T-helper 9 cell (primary cell): Measurements from ENCODE around the gene VOPP1.
"Not testable (repeated sequence)": the region's sequence is repeated elsewhere in the genome, so short reads cannot be mapped to it uniquely, and the experiment has no call there.

Experiments
- DNase-seq: peaks from one replicate; pipeline ENCODE4 v3.0.0-alpha.2; 2020
- total RNA-seq, 2 donors: gene quantifications; one replicate each; lab custom pipeline; 2026; lab: John Stamatoyannopoulos, UW

The VOPP1 gene, protein sequence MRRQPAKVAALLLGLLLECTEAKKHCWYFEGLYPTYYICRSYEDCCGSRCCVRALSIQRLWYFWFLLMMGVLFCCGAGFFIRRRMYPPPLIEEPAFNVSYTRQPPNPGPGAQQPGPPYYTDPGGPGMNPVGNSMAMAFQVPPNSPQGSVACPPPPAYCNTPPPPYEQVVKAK
- 54.1 to 100.0 reads per million in 2 donors for total RNA-seq

DNA sequence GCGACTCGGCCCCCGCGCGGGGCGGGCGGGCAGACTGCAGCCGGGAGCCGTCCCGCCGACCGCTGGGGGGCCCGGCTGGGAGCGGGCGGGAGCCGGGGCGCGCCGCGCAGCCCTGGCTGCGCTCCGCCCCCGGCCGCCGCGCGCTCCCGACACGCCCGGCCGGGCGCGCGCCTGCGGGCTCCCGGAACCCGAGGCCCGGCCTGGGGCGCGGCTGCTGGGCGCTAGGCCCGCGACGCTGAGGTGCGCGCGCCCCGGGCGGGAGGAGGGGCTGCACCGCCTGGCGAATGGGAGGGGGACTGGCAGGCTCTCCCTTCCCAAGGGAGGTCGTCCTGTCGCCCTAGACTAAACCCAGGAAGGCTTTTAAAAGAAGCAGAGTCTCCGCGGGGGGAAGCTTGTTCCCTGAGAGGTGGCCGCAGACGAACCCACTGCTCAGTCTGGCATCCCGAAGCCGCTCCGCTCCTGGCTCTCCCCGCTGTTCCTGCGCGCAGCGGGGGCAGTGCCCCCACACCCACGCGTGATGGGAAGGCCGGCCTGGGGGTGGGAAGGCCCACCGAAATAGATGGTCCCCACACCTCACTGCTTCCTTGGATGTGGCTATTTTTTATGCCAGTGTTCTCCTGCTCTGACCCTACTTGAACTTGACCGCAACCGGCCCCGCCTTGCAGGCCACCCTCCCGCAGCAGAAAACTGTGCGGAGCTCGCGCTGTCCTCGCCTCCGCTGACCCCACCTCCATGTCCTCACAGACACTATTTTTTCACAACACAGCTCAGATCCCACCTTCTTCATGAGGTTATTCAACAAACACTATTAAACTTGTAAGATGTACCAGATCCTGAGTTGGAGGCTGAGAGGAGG is at the start of gene VOPP1:
Gene VOPP1, minus strand, starts transcription at position 125 of the 856 bp plus-strand sequence. CDS start 178 bp downstream, outside the sequence.
- peak; percentile 48 for DNase-seq

DNA sequence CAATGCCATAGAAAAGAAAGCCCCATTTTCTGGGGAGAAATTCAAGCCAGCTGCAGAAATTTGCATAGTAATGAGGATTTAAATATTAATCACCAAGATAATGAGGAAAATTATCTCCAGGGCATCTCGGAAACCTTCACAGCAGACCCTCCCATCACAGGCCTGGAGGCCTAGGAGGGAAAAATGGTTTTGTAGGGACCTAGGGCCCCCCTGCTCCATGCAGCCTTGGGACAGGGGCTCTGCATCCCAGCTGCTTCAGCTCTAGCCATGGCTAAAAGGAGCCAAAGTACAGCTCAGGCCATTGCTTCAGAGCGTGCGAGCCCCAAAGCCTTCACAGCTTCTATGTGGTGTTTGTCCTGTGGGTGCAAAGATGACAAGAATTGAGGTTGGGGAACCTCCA is 46.6 kb upstream of the VOPP1 start:
- DNase-seq, result no peak

DNA sequence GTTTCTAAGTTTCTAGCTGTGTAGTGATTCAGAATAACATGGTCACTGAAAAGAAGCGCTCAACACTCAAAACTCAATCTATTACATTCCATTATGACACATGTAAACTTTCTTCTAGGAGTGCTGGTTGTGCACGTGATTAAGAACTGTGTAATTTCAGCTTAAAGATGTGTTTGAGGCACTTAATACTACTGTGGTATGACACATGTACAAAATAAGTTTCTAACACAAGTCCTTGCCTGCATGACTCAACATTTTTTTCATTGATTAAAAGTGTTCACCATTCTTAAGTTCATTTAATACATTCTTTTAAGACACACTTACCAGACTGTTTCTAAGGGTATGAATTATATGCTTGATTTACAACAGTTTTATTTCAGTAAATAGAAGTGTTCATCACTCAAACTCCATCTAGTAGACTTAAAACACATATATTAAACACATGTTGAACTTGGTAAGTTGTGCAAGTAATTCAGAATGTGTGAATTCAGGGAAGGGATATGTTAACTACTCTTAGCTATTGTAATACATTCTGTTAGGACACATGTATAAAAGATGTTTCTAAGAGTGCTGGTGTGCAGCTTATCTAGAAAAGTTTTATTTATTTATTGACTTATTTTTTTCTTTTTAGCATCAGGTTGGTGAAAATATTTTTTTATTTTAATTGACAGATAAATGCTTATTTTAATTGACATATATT is 42.2 kb upstream of the VOPP1 start:
- DNase-seq, result not testable (repeated sequence)

DNA sequence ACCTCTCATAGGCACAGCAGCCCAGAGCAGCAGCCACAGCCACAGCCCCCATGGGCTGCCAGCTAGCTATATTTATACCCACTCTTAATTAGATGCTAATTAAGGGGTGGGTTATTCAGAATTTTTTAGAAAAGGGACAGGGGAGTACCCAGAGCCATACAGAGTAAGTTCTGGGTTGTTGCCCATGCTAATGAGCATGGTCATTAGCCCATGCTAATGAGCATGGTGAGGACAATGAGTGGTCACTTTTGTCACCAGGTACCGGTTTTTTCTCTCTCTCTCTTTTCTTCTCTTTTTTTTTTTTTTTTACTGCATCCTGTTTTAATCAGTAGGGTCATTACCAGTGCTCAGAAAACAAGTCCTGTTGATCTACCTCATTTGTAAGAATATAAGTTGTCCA is 37.4 kb upstream of the VOPP1 start:
- not testable (repeated sequence) for DNase-seq

DNA sequence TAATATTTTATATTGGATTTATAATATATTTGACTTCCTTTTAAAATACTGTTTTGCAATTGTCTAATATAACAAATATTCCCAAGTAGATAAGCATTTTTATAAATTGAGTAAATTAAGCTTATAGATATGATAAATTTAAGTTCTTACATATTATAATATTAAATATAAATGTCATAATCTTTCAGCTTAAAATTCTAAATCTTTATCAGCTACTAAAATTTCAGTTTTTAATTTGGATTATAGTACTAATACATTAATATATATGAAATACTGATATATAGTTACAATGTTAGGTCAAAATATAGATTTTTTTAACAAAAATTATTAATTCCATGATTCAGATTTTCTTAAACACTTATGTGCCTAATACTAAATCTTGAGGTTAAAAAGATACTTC is 33.4 kb upstream of the VOPP1 start:
- not testable (repeated sequence) for DNase-seq

DNA sequence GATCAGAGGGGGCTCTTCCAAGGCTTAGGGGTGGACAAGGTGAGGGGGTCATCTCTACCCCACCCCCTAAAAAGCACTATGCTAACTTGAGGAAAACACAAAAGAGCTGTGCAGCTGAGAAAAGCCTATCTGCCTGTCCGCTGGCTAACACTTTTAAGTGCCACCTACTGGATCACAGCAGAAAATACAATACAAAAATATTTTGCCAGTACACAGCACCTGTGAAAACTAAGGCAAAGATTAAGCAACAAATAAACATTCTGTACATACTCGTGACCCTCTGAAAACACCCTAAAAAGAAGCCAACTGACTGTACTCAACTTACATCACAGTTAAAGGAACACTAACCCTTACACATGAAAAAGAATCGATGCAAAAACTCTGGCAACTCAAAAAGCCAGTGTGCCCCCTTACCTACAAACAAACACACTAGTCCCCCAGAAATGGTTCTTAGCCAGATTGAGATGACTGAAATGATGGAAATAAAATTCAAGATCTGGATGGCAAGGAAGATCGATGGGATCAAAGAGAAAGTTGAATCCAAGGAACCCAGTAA is 25.7 kb upstream of the VOPP1 start:
- not testable (repeated sequence) for DNase-seq

DNA sequence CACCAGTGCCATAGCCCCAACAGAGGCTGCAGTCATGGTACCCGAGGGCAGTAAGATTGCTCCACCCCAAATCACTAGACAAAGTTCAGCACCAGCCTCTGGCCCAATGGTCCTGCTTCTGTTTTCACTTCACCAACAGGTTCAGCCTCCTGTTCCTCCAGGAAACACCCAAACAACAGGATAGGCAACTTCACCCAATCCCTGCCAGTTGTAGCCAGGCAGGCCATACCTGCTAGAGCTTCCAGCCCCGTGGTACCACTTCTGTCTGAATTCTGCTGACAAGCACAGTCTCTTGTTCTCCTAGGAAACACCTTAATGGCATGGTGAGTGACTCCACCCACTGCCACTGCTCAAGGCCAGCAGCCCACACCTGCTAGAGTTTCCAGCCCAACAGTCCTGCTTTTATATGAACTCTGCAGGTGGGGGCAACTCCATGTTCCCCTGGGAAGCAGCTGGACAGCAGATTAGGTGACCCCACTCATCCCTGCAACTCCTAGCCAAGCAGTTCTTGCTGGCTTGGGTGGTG is 25.0 kb upstream of the VOPP1 start:
- DNase-seq, result not testable (repeated sequence)

DNA sequence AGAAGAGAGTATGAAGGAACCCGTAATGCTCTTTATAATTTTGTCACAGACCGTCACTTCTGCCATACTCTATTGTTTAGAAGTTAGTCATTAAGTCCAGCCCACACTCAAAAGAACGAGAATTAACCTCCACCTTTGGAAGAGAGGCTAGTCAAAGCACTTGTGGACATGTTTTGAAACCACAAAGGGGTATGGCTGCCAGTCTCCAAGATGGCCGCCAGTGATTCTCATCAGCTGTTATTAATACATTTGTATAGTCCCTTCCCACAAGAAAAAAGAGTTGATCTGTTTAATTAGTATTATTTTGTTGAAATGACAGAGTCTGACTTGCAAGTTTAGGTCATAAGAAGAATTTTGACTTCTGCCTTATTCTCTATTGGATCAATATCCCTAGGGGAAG is 23.2 kb upstream of the VOPP1 start:
- no peak for DNase-seq

DNA sequence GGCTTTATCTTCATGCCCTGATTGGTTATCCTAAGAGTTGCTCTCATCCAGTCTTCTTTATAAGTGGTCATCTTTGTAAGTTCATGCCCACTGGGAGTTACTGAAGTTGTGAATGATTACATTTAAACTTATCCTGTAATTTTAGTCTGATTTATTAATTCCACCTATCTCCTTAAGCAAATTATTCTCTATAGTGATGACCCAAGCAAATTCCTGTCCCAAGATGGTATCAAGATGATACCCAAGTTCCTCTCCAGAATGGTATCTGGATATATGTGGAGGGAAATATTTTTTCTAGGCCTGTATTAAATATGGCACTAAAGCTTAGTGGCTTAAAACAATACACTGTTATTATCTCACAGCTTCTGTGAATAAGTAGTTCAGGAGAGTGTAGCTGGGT is 22.6 kb upstream of the VOPP1 start:
- no peak for DNase-seq

DNA sequence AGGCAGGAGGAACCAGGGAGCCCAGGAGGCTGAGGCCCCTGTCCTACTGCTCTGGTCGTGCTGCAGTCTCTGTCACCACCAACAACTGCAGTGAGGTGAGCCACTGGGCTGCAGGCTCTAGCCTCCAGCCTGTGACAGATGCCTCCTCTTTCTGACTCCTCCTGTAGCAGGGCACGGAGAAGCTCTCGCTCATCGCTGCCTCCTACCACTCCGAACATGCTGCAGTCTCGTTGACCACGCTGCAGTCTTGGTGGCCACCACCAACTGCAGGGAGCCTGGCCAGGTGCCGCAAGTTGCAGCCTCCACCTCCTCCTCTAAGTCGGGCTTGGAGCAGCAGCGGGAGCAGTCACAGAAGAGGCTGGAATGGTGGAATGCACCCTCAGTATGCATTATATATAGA is 22.1 kb upstream of the VOPP1 start:
- no peak for DNase-seq

DNA sequence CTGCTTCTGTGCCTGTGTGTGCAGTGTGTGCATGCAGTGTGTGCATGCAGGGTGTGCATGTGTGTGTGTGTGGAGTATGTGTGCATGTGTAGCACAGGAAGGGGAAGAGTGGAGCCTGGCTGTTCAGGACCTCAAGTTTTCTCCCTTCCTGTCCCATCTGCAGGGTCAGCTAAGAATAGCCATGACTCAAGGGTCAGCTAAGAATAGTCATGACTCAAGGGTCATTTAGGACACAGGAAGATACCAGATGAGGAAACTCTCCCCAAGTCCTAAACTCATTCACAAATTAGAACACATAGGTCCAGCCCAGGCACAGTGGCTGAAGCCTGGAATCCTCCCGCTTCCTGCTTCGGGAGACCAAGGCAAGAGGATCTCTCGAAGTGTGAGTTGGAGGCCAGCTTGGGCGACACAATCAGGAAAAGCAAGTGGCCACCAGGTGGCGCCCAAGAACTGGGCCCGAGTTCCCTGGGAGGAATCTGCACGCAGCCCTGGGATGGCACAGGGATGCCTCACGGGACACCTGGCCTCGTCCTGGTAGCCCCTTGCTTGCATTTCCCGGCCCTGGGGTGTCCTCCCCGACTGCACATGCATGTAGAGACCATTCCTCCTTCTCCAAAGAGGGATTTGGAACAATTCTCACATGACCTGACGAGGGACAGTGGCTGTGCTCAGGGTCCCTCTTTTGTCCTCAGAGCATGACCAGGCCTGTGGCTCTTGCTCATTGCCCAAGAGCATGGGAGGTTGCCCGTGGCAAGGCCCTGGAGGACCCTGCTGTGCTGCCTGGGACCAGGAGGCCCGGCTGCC is 21.4 kb upstream of the VOPP1 start:
- DNase-seq, result peak; percentile 76

DNA sequence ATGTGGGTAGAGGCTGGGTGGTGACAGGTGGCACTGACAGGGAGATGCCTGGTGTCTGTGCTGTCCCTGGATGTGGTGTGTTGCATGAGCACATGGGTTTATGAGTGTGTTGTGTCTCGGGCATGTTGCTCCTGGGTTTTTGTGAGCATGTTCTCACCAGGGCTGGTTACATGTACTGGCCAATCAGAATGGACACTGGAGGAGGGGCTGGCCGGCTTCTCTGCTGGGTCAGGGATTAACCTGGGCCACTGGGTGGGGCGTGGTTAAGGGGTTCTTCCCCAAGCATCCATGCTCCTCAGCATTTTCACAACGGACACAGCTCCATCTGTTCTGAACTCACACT is 20.8 kb upstream of the VOPP1 start:
- no peak for DNase-seq

DNA sequence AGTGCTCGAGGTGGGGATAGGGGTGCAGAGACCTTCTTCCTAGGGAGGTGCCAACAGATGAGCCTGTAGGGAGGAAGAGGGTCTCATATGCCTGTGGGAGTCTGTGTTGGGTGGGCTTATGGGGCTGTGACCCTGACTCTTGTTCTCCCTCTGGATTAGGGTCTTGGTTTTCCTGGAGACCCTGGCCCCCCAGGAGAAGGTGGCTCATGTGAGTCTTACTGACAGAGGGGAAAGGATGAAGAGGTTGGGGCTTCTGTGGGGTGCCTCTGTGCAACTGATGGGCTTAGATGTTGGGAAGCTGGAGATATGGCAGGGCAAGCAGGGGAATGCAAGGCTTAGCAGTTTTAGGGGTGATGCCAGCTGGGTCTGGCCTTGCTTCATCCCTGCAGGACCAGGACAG is 20.2 kb upstream of the VOPP1 start:
- no peak for DNase-seq

DNA sequence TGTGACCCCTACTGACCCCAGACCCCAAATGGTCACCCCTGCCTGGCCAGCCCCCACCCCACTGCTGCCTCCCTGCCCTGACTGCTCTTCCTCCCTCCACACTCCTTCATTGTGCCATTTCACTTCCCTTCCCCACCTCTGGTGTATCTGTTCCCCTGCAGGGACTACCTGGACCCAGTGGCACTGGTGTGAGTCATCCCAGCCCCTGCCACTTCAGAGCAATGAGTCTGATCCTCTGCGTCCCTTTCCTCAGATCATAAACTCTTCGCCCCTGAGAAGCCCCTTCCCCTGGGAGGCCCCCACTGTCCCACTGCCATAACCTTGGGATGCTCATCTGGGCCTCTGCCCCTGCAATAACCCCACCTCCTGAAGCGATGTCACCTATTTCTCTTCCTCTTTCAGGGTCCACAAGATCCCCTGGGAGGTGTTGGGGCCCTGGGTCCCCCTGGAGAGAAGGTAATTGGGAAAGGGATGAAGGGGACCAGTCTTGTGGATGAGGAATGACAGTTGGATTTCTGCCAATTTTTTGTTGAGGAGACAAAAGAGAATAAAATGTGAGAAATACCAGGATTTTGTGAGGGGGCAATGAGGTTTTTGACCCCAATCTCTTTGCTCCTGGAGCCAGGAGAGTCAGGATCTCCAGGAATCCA is 19.1 kb upstream of the VOPP1 start:
- DNase-seq, result no peak

DNA sequence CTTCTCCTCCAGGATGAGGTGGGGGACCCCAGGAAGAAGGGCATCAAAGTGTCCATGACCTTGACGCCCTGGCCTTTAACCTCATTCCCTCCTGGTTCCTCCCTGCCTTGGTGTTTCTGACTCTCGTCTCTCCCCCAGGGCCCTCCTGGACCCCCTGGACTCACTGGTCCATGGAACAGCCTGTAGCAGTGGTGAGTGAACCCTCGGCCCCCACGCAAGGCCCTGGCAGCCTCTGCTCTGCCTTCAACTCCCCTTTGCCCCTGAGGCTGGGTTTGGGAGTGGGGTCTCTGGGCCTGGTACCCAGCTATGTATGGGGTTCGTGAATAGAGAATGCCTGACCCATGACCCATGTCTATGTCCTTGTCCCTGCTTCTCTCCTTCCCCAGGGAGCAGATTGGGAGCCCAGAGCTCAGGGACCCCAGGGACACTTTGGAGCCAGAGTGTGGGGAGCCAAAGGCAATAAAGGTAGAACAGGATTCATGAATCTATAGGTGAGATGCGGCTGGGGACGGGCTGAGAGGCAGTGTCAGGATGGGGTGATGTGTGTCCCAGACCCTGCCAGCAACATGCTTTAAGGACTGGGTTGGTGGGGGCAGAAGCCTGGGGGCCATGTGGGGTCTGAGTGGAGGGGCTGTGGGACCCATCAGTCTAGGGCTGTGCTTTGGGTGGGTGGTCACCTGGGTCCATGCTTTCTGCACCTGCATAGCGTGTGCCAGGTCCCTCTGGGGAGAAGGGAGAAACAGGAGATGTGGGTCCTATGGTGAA is 18.4 kb upstream of the VOPP1 start:
- DNase-seq, result no peak

DNA sequence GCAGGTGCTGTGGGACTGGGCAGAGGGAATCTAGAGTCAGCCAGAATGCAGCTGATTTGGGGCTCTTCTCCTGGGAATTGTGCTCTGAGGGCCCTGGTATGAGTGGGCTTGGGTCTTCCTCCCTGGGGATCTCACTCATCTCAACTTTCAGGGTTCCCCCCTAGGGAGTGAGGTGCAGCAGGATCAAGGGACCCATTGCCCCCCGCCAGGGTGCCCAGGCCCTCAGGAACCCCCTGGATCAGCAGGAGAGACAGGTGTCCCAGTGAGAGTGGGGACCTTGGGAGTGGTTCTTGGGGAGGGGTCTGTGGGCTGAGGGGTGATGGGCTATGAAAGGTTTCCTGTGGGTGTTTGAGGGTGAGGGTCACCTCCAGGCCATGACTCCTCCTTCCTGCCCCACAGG is 17.6 kb upstream of the VOPP1 start:
- DNase-seq, result no peak

DNA sequence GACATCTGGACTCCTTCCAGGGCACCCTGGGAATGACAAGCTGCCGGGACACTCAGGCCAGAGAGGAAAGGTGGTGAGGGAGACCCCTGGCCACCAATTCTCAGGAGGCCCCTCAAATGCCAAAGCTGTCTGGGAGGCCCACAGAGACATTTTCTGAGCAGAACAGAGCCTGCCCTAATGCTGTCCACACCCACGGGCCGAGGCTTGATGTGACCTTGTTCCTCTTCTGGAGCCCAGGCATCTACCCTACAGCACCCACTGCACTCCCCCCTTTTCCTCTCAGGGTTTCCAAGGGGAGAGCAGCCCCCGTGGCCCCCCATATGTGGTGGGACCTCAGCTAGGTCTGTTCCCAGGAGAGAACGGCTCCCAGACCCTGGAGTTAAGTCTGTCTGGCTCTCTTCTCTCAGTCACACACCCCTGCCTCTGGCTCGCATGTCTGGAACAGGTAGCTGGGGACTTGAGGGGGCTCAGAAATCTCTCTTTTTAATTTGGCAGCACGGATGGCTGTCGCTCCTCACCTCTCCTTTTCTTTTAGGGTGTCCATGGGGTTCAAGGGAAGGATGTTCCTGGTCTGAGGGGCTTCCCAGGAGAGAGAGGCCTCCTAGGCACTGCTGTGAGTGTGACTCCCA is 16.8 kb upstream of the VOPP1 start:
- DNase-seq, result no peak

DNA sequence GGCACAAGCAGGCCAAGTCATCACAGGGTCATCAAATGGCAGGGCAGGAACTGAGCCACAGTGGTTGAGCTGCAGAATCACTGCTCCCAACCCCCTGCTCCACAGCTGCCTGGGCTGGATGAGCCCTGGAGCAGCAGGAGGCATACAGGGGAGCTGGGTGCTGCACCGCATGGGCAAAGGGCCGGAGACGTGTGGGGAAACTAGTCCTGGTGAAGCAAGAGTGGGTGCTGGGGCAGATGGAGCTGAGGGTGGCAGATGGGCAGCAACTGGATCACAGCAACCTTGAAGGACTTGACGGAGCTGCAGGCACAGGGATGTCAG is 16.0 kb upstream of the VOPP1 start:
- DNase-seq, result no peak

DNA sequence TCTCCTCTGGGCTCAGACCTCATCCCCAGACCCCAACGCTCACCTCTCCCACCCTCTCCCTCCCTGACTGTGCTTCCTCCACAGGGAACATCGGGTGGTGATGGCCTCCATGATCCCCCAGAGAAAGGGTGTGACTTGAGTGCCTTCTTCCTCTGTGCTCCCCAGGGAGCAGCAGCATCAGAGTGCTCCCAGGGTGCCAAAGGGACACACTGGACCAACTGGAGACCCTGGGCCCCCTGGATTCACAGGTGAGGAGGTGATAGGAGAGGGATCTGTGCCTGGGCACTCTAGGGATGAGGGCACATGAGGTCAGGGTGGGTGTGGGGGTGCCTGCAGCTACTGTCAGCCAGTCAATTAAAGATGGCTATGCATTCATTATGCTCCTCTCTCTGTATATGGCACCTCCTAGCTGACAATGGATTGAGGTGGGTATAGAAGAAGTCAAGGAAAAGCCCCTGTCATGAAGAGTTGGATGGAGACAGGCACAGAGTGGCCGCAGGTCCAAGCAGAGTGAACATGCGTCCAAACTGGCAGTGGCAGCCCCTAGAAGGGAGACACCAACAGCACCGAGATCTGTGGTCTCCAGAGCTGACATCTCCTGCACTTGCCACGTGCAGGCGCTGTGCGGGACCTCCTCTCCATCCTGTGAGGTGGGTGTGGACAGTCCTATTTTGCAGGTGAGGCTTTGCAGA is 15.5 kb upstream of the VOPP1 start:
- DNase-seq, result no peak

DNA sequence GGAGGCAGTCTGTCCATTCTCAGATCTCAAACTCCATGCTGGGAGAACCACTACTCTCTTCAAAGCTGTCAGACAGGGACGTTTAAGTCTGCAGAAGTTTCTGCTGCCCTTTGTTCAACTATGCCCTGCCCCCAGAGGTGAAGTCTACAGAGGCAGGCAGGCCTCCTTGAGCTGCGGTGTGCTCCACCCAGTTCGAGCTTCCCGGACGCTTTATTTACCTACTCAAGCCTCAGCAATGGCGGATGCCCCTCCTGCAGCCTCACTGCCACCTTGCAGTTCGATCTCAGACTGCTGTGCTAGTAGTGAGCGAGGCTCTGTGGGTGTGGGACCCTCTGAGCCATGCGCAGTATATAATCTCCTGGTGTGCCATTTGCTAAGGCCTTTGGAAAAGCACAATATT is 10.4 kb upstream of the VOPP1 start:
- DNase-seq, result not testable (repeated sequence)
